Fibroblast of villous mesenchyme (primary cell): ENCODE results near the gene HS3ST3A1. TPM values are rescaled to one million over a fixed set of nuclear protein-coding genes. Genes with fewer than 3 reads are reported as not detected.

Experiments used
- DNase-seq: peaks from one replicate; pipeline ENCODE4 v3.0.0-alpha.2; 2010; ENCODE audit warnings: low read depth
- H3K4me3 ChIP-seq: 2 replicates; pipeline ENCODE4 v1.5.1; 2011; ENCODE audit warnings: low read depth, mild to moderate bottlenecking, low read length
- CTCF ChIP-seq: IDR thresholded peaks from 2 replicates; pipeline ENCODE4 v1.5.1; 2012; ENCODE audit warnings: low read depth, mild to moderate bottlenecking, low read length; ENCODE audit not compliant: insufficient read depth
- total RNA-seq: library from RNA; depleted of rRNA; stranded (reverse); fragments of >200 nt; gene quantifications from 2 replicates; pipeline ENCODE4 v1.2.3, GENCODE V29; 2012

Gene HS3ST3A1
- total RNA-seq, 1 donor = 13.8 TPM

DNA sequence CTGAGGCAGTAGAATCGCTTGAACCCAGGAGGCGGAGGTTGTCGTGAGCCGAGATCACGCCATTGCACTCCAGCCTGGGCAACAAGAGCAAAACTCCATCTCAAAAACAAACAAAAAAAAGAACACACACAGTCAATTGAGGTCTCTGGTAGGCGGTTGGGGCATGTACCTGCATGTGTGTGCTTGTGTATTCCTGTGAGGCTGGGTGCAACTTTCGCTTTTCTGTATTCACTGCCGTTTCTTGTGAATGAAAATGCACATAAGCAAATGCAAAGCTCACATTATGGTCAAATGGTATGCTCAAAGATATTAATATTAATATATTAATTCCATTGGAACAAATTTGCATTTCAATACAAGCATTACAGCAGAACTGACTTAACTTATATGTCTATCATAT lies 20.9 kb downstream of the HS3ST3A1 start:
- DNase-seq = no peak
- H3K4me3 ChIP-seq = no peak overlapping the region
- TF ChIP-seq CTCF = no peak

- no peak overlapping the region for H3K4me3 ChIP-seq
- peak; percentile 9 for TF ChIP-seq CTCF
- no peak for DNase-seq
Observed at GRCh38 chr17:13576661-13577526, 24.8 kb downstream of the HS3ST3A1 start.

DNA sequence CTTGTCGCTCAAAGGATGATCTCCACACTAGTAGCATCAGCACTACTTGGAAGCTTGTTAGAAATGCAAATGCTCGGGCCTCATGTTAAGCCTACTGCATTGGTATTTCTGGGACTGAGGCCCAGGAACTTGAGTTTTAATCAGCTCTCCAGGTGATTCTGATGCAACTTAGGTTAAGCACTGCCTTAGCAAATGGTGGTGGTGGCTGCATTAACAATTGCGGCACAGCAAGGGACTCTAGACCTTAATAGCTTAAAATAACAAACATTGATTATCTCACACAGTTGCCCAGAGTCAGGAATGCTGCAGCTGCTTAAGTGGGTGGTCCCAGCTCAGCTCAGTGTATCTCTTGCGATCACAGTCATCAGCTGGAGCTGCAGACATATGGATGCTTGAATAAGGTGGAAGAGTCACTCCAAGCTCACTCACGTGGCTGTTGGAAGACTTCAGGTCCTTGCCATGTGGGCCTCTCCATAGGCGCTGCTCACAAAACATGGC lies 25.8 kb downstream of the HS3ST3A1 start:
- no peak for DNase-seq
- no peak for TF ChIP-seq CTCF
- no peak overlapping the region for H3K4me3 ChIP-seq

DNA sequence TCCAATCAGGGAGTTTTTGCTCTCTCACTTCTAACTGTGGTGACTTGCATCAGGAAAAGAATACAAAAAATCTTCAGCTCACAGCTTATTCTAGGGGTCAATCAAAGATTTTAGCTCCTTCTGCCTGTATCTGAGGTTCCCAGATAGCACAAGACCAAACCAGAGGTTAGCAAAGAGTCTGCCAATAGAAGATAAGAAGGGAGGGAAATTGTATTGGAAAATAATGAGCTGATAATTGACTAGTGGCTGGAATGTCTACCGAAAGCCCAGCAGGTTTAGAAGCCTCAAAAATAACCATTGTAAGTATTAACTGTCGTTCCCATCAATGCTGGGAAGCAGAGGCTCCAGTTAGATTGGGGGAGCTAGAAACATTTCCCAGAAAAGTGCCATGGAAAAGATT lies 26.3 kb downstream of the HS3ST3A1 start:
- no peak for TF ChIP-seq CTCF
- no peak for DNase-seq
- no peak overlapping the region for H3K4me3 ChIP-seq

- no peak for DNase-seq
- no peak for TF ChIP-seq CTCF
- H3K4me3 ChIP-seq = no peak overlapping the region
Observed at GRCh38 chr17:13572581-13572980, 29.1 kb downstream of the HS3ST3A1 start.

GRCh38 chr17:13569398-13570123 lies 32.2 kb downstream of the HS3ST3A1 start:
- H3K4me3 ChIP-seq = no peak overlapping the region
- TF ChIP-seq CTCF = no peak
- DNase-seq = no peak
